ENCODE measurements around the gene SPATA31C1.

DNA sequence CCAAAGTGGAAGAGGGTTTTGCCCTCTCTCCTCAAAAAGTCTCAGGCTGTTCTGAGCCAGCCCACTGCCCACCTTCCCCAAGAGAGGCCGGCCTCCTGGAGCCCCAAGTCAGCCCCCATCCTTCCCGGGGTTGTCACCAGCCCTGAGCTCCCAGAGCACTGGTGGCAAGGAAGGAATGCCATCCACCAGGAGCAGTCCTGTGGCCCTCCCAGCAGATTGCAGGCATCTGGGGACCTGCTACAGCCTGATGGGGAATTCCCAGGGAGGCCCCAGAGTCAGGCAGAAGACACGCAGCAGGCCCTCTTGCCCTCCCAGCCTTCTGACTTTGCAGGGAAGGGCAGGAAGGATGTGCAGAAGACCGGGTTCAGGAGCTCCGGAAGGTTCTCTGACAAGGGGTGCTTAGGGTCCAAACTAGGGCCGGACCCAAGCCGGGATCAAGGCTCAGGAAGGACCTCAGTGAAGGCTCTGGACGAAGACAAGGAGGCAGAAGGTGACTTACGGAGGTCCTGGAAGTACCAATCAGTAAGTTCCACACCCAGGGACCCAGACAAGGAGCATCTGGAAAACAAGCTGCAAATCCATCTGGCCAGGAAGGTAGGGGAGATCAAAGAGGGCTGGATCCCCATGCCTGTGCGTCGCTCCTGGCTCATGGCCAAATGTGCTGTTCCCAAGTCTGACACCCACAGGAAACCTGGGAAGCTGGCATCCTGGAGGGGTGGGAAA is 31.4 kb upstream of the SPATA31C1 start:
- TF ChIP-seq CEBPB (IDR thresholded peaks at IDR 0.05; ENCODE audit: low read depth) (no peak), ELF1 (IDR thresholded peaks at IDR 0.05; ENCODE audit: borderline replicate concordance, low read depth) (no peak), JUND (IDR thresholded peaks at IDR 0.05) (no peak), ATF3 (IDR thresholded peaks at IDR 0.05) (no peak), REST (IDR thresholded peaks at IDR 0.05; ENCODE audit: low read depth) (no peak), CTCF (IDR thresholded peaks at IDR 0.05 in 2 of 3, conservative IDR thresholded peaks at IDR 0.05 in 1 of 3; ENCODE audit: borderline replicate concordance in 1 of 3, insufficient read depth in 1 of 3, low read depth in 2 of 3, low read length in 2 of 3) (no peak), POLR2AphosphoS5 (IDR thresholded peaks at IDR 0.05; ENCODE audit: low read depth, low read length) (no peak), EZH2 (IDR thresholded peaks at IDR 0.05) (no peak), TCF7L2 (IDR thresholded peaks at IDR 0.05; ENCODE audit: borderline replicate concordance, extremely low read depth, insufficient read depth, insufficient read length) (no peak)

Measured in HCT116 (cell line).